GM18519 (cell line): ENCODE measurements around the gene CDH16.
"Not testable (repeated sequence)": the region's sequence is repeated elsewhere in the genome, so short reads cannot be mapped to it uniquely, and the experiment has no call there.

Experiments
- ATAC-seq: cut with Tn5 transposase; IDR thresholded peaks from one replicate; pipeline ENCODE4 v1.9.1; 2021; ENCODE audit warnings: mild to moderate bottlenecking, moderate library complexity; ENCODE audit not compliant: unreplicated experiment, low FRiP score

The CDH16 gene

DNA sequence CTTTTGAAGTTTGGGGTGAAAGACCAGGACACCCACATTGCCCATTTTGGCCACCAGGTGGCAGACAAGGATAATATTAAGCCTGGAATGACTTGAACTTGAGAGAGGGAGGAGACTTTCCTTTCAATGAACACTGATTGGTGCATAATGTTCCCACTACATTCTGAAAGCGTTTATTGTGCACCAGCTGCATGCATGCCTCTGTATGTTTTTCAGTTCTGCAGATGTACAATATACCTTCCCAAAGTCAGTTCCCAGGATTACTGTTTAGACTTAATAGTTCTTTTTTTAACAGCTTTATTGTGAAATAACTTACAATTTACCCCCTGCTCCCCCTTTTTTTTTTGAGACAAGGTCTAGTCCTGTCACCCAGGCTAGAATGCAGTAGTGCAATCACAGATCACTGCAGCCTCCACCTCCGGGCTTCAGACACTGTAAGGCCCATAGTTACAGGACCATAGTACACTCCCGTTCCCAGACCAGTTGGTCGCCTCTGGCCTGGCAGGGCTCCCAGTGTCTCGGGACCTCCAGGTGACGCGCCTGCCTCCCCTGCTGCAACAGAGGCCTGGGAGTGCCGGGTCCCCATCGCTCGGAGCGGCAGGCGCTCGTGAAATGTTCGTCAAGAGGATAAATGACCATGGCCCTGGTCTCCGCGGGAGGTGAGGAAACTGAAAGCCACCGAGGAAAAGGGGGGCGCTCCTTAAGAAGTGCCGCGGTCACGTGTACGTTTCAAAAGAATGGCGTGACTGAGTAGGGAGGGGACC, 28.8 kb upstream of the CDH16 start:
- ATAC-seq, result no peak

DNA sequence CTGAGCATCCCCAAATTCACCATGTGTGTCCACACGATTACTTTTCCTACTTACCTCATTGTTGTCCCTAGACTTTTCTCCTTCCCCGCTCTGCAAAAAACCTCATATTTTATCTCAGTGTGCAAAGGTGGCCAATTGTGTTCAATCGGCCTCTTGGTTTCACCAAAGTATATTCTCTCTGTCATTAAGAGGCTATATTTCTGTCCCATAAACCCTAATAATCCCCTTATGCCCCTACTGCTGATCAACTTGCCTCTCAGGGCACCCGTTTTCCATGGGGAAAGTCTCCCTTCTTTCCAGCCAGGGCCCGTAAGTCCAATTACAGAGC, 28.3 kb upstream of the CDH16 start:
- ATAC-seq, result no peak

DNA sequence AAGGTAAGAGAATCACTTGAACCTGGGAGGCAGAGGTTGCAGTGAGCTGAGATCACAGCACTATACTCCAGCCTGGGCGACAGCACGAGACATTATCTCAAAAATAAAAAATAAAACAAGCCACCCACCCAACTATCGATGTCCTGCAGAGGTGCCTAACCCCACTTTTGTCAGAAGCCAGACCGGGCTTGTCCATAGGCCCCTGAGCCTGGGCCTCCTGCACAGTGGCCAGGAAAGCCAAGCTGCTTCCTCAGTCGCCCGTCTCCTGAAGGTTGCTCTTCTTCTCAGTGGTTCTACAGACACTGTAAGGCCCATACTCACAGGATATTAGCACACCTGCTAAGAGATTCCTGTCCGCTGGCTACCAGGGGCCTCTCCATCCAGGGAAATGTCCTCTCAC, 27.9 kb upstream of the CDH16 start:
- ATAC-seq, result no peak

DNA sequence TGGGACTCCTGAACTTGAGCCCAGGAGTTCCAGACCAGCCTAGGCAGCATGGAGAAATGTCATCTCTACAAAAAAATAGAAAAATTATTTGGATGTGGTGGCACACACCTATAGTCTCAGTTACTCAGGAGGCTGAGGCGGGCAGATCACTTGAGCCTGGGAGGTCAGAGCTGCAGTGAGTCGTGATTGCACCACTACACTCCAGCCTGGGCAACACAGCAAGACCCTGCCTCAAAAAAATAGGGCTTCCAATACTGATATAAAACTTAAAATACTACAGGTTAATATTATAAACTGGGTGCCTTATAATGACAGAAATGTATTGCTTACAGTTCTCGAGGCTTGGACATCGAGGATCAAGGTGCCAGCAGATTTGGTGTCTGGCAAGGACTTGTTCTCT, 27.3 kb upstream of the CDH16 start:
- no peak for ATAC-seq

DNA sequence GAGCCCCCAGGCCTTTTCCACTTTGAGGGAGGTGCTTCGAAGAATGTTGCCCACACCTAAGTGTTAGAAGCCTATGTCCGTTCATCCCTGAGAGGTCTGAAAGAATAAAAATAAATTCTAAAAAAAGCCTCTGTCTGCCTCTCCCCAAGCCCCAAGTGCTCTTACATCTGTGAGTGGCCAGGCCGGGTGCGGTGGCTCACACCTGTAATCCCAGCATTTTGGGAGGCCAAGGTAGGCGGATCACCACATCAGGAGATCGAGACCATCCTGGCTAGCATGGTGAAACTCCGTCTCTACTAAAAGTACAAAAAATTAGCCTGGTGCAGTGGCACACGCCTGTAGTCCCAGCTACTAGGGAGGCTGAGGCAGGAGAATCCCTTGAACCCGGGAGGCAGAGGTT, 26.3 kb upstream of the CDH16 start:
- not testable (repeated sequence) for ATAC-seq

DNA sequence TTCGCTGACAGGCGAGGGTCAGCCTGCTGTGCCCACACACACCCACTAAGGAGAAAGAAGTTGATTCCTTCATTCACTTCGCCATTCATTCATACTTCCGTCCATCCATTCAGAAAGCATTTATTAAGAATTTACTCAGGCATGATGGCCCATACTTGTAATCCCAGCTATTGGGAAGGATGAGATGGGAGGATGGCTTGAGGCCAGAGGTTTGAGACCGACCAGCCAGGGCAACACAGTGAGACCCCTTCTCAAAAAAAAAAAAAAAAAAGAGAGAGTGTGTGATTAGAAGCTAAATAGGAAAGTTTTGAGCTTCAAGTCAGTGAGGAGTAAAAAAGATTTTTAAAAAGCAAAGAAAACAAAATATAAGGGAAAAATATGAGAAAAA, 25.4 kb upstream of the CDH16 start:
- ATAC-seq, result no peak

DNA sequence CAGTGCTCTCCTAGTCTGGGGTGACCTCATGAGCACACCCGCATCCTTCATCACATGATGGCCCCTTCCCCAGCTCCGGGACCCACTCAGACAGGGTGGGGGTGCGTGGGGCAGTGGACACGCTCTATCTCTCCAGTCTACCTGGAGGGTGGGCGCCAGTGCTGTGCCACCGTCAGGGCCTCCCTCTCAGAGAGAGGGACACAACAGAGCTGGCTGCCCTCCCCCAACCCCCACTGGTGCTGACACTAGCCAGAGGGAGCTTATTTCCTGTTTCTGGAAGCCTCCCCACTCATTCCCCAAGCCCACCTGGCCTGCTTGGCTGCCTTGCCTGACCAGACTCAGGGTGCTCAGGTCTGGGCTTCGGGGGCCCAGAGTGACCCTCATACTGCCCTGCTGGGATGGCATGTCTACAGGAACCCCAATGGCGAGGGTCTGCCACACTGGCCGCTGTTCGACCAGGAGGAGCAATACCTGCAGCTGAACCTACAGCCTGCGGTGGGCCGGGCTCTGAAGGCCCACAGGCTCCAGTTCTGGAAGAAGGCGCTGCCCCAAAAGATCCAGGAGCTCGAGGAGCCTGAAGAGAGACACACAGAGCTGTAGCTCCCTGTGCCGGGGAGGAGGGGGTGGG, 24.9 kb upstream of the CDH16 start:
- ATAC-seq, result no peak

DNA sequence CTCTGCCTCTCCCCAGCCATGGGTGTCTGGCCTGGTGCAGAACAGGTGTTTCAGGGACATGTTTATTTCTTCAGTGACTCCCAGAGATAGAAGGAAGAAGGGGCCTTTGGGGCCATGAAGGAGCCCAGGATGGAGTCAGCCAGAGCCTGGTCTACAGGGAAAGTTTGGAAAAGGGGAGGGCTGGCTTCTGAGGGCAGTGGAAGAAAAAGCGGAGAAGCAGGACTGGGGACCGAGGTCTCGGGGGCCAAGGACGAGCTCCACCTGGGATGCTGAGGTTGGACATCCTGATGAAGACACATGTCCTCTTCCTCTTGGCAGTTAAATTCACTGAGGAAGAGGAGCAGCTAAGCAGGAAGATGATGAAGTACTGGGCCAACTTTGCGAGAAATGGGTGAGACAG, 24.3 kb upstream of the CDH16 start:
- ATAC-seq, result no peak

DNA sequence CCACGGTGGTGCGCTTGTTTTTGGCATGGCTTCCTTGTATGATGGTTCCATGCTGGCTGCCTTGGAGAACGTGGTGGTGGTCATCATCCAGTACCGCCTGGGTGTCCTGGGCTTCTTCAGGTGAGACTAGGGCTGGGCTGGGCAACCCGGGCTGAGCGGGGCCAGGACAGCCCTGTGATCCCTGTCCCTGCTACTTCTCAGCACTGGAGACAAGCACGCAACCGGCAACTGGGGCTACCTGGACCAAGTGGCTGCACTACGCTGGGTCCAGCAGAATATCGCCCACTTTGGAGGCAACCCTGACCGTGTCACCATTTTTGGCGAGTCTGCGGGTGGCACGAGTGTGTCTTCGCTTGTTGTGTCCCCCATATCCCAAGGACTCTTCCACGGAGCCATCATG, 21.6 kb upstream of the CDH16 start:
- no peak for ATAC-seq

DNA sequence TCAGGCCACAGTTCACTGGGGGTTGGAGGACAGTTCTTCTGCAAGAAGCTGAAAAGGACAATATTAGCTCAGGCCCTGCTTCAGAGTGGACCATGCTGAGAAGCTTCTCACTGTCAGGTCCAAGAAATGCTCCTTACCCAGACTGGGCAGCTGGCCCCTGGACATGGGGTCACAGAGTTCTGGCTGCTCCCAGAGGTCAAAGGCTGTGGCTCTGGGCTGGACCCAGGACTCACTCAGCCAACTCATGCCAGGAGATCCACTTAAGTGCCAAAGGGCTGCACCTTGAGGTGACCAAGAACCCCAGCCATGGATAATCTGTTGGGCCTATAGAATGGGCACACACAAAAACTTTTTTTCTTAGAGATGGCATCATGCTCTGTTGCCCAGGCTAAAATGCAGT, 20.7 kb upstream of the CDH16 start:
- ATAC-seq, result no peak

DNA sequence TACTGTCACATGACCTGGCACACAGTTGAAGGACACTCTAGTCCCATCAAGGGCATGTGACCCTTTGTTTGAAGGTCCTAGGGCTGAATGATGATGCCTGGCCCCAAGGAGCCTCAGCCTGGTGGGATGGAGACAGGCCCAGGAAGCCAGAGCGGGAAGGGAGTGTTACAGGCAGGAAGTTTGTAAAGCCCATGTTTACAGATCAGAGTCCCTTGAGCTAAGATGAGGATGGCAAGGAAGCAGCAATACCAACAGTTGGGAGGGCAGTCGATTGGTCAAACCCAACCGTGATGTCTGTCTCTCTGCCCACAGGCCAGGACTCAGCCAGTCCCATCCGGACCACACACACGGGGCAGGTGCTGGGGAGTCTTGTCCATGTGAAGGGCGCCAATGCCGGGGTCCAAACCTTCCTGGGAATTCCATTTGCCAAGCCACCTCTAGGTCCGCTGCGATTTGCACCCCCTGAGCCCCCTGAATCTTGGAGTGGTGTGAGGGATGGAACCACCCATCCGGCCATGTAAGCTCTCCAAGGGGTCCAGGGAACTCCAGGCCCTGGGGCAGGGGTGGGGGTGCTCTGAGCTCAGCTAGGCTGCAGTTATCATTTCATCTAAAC, 19.1 kb upstream of the CDH16 start:
- ATAC-seq, result no peak

DNA sequence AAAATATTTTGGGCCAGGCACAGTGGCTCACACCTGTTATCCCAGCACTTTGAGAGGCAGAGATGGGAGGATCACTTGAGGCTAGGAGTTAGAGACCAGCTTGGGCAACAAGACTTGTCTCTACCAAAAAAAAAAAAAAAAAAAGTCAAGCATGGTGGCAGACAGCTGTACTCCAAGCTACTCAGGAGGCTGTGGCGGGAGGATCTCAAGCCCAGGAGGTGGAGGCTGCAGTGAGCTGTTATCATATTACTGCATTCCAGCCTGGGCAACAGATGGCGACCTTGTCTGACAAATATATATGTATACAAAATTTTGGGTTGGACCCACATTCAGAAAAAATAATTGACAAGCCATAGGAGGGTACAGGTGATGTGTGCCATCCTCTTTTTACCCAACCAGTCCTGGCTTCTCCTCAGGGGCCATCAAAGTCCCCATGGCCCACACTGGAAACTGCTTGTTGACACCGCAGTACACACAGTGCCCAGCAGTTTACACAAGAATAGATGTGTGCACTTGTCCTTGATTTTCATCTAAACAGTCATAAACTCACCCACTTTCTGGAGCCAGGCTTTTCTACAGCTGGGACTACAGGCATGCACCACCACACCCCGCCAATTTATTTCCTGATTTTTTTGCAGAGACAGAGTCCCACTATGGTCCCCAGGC, 18.3 kb upstream of the CDH16 start:
- no peak for ATAC-seq

DNA sequence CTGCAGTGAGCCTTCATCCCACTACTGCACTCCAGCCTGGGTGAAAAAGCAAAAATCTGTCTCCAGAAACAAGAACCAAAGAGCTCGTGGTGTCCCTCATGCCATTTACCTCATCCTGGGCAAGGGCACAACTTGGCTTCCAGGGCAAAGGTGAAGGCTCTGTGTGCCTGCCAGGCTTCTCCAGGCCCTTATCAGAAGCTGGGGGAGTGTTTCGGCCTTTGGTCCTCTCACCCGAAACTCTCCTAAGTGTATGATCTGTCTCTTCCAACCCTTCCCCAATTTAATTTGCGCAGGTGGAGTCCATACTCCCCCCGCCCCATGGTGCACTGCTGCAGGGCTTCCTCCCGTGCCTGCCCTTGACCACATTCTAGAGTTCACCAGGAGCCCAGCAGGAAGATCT, 17.8 kb upstream of the CDH16 start:
- no peak for ATAC-seq

DNA sequence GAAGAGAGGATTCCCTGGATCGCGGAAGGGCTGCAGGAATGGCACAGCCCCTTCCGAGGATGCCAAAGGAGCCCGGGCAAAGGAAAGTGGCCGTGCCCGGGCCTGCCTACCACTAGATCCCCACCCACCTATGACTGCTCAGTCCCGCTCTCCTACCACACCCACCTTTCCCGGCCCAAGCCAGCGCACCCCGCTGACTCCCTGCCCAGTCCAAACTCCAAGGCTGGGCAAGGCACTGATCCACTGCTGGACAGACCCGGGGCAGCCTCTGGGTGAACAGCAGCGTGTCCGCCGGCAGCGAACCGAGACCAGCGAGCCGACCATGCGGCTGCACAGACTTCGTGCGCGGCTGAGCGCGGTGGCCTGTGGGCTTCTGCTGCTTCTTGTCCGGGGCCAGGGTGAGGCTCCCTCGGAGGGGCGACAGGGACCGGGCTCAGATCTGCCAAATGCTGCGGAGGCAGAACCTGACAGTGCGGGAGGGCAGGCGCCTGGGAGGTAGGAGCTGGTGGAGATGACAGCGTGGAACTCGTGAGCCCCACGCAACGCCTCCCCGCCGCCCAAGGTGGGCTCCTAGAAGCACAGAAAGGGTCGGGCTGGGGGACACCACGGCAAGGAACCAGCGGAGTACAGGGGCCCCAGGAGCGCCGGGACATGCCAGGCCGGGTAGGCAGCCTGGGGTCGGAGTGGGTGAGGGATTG, 16.8 kb upstream of the CDH16 start, which contains the start of gene CES2:
Gene CES2 (plus strand): TSS at position 203 of the 698 bp plus-strand sequence. CDS start 120 bp downstream, at position 323.
- ATAC-seq, result no peak

DNA sequence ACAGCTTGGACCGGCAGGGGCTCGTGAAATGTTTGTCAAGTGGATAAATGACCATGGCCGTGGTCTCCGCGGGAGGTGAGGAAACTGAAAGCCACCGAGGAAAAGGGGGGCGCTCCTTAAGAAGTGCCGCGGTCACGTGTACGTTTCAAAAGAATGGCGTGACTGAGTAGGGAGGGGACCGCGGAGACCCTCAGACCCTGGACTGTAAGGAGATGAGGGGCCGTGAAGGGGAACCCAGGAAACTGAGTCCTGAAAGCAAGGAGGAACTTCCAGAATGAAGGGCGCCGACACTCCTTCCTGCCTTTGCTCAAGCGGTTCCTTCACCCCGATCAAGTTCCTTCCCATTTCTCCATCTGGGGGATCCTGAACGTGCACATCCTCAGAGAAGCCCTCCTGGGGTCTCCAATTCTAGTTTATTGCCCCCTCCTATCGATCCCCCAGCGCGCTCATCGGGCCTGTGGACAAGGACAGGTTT, 16.2 kb upstream of the CDH16 start:
- ATAC-seq, result not testable (repeated sequence)

DNA sequence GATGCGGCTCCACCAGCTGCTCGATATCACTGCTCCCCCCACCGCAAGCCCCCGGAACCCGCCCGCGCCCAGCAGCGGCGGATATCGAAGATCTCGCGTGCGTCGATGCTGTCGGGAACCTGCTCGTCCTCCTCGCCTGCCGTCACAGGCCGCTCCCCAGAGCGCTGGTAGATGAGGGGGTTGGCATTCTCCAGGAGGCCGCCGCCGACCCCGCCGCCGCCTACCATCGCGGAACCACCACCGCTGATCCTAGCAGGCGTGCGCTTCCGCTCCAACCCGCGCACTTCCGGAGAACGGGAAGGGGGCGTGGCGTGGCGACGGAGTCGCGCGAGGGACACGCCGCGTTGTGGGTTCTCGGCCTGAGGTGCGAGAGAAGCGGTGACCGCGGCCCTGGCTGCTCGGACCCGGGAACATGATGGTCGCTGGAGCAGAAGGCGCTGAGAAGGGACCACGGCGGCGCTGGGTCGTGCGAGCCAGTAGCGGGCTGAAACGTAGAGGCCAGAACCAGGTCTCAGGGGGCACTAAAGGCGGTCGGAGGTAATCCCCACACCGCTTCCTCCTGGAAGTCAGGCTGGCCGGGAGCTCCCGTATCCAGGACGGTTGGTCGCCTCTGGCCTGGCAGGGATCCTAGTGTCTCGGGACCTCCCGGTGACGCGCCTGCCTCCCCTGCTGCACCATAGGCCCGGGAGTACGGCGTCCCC, 15.6 kb upstream of the CDH16 start, which contains the start of gene CIAO2B:
Gene CIAO2B (minus strand): TSS at position 265 of the 701 bp plus-strand sequence. CDS start 38 bp downstream, at position 227.
- peak; percentile 44 for ATAC-seq

DNA sequence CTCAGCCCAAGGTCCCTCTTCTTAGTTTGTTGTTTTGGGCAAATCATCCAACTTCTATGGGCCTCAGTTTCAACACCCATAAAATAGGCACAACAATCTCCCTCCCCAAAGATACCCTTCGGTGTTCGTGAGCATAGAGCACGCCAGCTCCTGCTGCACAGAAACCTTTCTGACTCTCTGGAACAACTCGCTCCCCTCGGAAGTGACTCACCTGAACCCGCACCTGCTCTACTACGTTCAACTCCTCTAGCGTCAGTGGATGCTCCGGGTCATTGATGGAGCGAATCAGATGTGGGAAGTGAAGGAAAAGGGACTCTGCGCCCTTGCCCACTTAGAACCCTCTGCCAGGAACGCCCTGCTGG, 15.1 kb upstream of the CDH16 start:
- no peak for ATAC-seq

DNA sequence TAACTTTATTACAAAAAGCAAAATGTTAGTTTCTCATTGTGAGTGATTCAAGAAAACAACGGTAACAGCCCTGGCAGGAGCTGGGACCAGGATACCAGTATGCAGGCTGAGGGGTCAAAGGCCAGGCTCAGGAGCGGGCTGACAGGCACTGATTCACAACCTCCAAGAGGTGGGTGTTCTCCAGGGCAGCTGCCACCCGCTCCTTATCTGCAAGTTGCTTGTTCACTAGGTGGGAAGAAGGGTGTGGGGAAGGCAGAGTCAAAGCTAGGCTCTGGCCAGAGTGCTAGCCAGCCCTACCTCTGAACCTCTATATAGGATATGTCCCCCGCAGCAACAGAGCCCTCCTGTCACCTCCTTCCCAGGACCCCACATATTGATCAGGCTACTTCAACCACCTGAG, 13.4 kb upstream of the CDH16 start:
- ATAC-seq, result no peak

DNA sequence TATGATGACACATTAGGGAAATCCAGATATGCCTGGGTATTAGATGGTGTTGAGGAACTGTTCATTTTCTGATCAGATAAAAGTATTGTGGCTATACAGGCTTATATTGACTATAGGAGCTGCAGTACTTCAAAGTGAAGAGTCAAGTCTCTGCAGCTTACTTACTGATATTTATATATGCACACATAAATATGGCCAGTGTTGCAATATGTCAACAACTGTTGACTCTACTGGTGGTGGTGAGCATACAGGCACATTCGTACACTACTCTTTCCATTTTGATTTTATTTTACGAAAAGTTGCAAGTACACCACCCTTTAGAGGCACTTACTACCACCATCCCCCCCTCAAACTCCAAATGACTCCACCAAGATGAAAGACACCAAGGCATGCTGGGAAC, 13.0 kb upstream of the CDH16 start:
- ATAC-seq, result no peak

DNA sequence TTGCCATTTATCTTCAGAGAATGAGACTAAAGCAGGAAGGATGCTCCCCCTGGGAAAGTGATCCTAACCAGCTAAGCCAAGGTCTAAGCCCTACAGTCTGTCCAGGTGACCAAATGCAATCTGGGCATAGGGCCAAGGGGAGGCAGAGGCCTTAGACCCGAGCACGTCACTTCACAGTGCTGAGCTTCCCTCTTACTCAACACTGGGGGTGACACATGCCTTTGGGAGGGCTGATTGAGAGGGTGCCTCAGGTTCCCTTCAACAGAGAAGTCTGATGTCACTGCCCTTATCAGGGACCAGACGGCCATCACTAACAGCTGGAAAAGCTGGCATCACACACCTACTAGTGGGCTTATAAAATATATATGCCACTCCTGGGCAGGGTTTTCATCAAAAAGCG, 11.5 kb upstream of the CDH16 start:
- ATAC-seq, result no peak
